Neural cell (in vitro differentiated cells): Measurements from ENCODE around the gene ST6GAL1.

Source experiments
- EP300 ChIP-seq: fragments of 450-650 bp; conservative IDR thresholded peaks from 2 replicates; pipeline ENCODE4 v1.6.1; 2014; ENCODE audit warnings: antibody characterized with exemption, mild to moderate bottlenecking, moderate library complexity; ENCODE audit not compliant: poor library complexity, severe bottlenecking
- POLR2AphosphoS5 ChIP-seq: IDR thresholded peaks from 2 replicates; pipeline ENCODE4 v1.6.1; 2012
- RAD21 ChIP-seq: fragments of 450-650 bp; conservative IDR thresholded peaks from 2 replicates; pipeline ENCODE4 v1.6.1; 2014; ENCODE audit warnings: antibody characterized with exemption, mild to moderate bottlenecking, moderate library complexity
- TAF1 ChIP-seq: IDR thresholded peaks from 2 replicates; pipeline ENCODE4 v1.6.1; 2012; ENCODE audit warnings: low read depth
- TF ChIP-seq, protein P1 (sequence below): fragments of 450-650 bp; IDR thresholded peaks from 2 replicates; pipeline ENCODE4 v1.5.1; 2014; ENCODE audit warnings: antibody characterized with exemption, mild to moderate bottlenecking, moderate library complexity; ENCODE audit not compliant: poor library complexity, severe bottlenecking
- TF ChIP-seq, protein P2 (sequence below): IDR thresholded peaks from 2 replicates; pipeline ENCODE4 v1.6.1; 2012; ENCODE audit warnings: borderline replicate concordance

DNA sequence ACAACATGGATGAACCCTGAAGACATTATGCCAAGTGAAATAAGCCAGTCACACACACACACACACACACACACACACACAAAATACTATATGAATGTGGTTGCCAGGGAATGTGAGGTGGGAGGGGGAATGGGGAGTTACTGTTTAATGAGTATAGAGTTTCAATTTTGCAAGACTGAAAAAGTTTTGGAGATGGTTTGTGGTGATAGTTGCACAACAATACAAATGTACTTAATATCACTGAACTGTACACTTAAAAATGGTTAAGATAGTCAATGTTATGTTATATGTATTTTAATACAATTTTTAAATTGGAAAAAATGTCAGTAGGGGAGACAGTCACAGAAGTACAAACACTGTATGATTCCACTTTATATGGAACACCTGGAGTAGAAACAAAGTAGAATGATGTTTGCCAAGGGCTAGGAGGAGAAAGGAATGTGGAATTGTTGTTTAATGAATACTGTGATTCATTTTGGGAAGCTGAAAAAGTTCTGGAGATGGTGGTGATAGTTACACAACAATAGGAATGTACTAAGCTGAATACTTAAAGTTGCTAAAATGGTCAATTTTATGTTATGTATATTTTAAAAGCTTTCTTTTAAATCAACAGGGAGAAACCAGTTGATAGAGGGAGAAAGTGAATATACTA lies 132.3 kb downstream of the ST6GAL1 start:
- TF ChIP-seq, protein P1, sequence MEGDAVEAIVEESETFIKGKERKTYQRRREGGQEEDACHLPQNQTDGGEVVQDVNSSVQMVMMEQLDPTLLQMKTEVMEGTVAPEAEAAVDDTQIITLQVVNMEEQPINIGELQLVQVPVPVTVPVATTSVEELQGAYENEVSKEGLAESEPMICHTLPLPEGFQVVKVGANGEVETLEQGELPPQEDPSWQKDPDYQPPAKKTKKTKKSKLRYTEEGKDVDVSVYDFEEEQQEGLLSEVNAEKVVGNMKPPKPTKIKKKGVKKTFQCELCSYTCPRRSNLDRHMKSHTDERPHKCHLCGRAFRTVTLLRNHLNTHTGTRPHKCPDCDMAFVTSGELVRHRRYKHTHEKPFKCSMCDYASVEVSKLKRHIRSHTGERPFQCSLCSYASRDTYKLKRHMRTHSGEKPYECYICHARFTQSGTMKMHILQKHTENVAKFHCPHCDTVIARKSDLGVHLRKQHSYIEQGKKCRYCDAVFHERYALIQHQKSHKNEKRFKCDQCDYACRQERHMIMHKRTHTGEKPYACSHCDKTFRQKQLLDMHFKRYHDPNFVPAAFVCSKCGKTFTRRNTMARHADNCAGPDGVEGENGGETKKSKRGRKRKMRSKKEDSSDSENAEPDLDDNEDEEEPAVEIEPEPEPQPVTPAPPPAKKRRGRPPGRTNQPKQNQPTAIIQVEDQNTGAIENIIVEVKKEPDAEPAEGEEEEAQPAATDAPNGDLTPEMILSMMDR, result no peak
- no peak for TF ChIP-seq RAD21
- no peak for TF ChIP-seq POLR2AphosphoS5
- TF ChIP-seq EP300, result no peak
- TF ChIP-seq TAF1, result no peak
- TF ChIP-seq, protein P2, sequence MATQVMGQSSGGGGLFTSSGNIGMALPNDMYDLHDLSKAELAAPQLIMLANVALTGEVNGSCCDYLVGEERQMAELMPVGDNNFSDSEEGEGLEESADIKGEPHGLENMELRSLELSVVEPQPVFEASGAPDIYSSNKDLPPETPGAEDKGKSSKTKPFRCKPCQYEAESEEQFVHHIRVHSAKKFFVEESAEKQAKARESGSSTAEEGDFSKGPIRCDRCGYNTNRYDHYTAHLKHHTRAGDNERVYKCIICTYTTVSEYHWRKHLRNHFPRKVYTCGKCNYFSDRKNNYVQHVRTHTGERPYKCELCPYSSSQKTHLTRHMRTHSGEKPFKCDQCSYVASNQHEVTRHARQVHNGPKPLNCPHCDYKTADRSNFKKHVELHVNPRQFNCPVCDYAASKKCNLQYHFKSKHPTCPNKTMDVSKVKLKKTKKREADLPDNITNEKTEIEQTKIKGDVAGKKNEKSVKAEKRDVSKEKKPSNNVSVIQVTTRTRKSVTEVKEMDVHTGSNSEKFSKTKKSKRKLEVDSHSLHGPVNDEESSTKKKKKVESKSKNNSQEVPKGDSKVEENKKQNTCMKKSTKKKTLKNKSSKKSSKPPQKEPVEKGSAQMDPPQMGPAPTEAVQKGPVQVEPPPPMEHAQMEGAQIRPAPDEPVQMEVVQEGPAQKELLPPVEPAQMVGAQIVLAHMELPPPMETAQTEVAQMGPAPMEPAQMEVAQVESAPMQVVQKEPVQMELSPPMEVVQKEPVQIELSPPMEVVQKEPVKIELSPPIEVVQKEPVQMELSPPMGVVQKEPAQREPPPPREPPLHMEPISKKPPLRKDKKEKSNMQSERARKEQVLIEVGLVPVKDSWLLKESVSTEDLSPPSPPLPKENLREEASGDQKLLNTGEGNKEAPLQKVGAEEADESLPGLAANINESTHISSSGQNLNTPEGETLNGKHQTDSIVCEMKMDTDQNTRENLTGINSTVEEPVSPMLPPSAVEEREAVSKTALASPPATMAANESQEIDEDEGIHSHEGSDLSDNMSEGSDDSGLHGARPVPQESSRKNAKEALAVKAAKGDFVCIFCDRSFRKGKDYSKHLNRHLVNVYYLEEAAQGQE, result no peak
